GM11168 (cell line): ENCODE results near the gene ITGA1.
"Not testable (repeated sequence)": the region's sequence is repeated elsewhere in the genome, so short reads cannot be mapped to it uniquely, and the experiment has no call there.

ENCODE experiments used
- in situ Hi-C: fragments of 300-500 bp; cut with MboI; formaldehyde crosslinking; loops from one replicate; pipeline ENCODE4 v1.12.0; 2022; ENCODE audit warnings: low sequenced_read_pairs; ENCODE audit not compliant: unreplicated experiment

Gene ITGA1

GRCh38 chr5:52787600-52788504 lies at the start of gene ITGA1, which contains the start of gene PELO:
Gene ITGA1 (plus strand): TSS chr5:52787916. CDS start chr5:52788354, 438 bp downstream.
Gene PELO (plus strand): TSS chr5:52787916. CDS start chr5:52800395, 12,479 bp downstream.
- in situ Hi-C loops, result no loop called here

- in situ Hi-C loops, result no loop called here
Observed at GRCh38 chr5:52738095-52738506, 49.6 kb upstream of the ITGA1 start.

DNA sequence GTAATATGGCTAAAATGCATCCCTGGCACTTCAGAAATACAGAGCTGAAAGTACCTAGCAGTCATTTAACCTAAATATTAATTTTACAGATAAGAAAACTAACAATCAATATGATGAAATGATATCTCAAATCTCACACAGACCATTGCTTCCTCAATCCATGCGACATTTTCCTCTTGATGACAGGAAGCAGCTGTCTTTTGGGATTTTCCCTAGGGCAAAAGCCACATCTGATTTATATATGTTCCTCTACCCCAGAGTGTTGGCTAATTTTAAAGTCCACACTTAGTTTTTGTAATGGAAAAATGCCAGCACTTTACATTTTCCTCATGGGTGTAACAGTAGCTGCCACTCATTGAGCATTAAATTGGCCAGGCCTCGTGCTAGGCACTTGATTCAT lies 47.7 kb upstream of the ITGA1 start:
- in situ Hi-C loops, result no loop called here

DNA sequence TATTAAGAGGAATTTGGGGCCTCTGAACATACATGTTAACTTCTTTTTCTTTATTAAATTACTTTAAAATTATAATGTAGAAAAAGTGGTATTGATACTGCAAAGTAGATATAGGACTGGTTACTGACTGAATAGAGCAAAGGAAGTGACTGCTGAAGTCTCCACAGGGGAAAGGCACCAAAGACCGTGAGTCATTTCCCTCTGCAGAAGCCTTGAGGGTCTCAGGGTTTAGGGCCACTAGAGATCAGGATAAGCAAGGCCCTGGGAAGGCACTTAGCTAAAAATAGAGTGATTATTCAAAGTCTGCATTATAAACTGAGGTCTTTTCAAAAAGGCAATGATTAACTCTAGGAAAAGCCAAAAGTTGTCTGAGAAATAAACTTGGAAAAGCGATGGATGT lies 44.7 kb upstream of the ITGA1 start:
- in situ Hi-C loops, result no loop called here

GRCh38 chr5:52743529-52743928 lies 44.2 kb upstream of the ITGA1 start:
- in situ Hi-C loops, result no loop called here

DNA sequence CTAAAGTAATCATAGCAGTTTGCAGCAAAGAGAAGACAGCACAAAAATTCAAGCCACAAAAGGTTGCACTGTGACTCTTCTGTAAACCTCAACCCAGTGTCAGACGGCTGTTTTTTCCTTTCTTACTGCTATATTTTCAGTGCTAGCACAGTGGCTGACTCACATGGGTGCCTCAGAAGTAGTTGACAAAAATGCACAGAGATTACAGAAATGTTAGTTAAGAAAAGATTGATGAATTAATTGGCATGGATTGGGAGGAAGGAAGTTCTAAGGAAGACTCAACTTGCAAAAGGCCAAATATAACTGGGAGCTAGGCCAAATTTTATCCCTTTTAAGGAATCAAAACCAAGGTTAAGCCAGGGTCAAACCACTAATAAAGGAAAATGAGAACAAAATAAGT lies 43.7 kb upstream of the ITGA1 start:
- in situ Hi-C loops, result no loop called here

DNA sequence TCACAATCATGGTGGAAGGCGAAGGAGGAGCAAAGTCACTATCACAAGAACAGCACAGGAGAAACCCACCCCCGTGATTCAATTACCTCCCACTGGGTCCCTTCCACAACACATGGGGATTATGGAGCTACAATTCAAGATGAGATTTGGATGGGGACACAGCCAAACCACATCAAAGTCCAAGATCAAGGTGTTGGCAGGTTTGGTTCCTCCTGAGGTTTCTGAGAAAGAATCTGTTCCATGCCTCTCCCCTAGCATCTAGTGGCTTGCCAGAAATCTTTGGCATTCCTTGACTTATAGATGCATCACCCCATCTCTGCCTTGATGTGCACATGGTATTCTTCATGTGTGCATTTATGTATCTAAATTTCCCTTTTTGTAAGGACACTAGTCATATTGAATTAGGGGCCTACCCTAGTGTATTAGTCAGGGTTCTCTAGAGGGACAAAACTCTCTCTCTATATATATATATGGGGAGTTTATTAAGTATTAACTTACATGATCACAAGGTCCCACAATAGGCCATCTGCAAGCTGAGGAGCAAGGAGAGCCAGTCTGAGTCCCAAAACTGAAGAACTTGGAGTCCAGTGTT lies 42.8 kb upstream of the ITGA1 start:
- in situ Hi-C loops, result not testable (repeated sequence)

DNA sequence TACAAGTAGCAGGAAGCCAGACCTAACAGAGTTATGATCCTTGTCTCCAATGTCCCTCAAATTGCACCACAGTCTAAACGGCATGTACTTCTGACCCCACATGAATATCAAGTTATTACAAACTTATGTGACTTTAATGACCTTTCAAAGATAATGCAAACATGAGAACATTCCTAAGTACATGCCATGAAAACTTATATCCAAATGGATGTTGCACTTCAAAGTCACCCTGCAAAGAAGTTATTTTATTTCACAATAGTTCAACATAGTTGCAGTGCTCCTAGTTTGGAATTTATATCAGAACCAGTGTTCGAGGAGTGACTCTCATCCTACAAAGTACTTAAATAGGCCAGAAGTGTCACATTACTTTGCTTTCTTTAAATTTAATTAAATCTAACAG lies 41.2 kb upstream of the ITGA1 start:
- in situ Hi-C loops, result no loop called here

DNA sequence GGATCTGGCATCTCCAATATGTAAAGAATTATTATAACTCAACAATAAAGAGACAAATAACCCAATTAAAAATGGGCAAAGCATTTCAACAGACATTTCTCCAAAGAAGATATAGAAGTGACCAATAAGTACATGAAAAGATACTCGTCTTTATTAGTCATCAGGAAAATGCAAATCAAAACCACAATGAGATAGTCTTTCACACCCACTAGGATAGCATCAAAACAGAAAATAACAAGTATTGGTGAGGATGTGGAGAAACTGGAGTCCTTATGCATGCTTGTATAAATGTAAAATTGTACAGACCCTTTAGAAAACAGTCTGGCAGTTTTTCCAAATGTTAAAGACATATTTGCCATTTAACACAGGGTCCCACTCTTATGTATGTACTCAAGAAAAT lies 39.1 kb upstream of the ITGA1 start:
- in situ Hi-C loops, result no loop called here

- in situ Hi-C loops, result no loop called here
Observed at GRCh38 chr5:52749666-52750065, 38.0 kb upstream of the ITGA1 start.

DNA sequence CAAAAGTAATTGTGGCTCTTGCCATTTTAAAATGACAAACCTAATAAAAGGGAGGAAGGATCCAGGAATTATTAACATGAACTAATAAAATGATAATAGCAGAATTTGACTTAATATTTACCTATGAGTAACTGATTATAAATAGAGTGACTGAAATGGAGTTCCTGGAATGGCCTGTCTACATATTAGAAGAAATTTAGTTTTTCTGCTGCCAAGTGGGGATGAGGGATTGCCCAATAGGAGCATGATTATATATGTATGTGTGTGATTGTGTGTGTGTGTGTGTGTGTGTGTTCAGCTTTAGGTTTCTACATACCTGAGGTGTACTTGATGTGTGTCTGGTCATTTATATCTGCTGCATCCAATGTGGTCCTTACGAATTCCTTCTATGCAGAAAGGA lies 36.6 kb upstream of the ITGA1 start:
- in situ Hi-C loops, result no loop called here

GRCh38 chr5:52754051-52754450 lies 33.7 kb upstream of the ITGA1 start:
- in situ Hi-C loops, result no loop called here

DNA sequence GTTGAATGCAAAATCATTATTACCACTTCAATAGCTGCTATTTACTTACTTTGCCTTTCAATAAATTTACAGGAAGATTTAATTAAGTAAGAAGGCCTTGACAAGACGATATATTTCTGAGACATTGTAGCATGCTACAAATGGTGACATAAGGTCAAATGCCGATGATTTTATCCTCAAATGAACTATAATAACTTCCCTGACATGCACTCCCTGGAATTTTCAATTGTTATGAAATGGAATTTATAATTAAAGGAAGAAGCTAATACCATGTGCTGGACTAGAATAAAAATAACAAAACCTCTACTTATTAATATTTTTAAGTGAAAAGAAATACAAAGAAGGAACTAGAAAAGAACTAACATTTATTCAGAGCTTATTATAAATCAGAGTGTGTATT lies 30.2 kb upstream of the ITGA1 start:
- in situ Hi-C loops, result no loop called here

DNA sequence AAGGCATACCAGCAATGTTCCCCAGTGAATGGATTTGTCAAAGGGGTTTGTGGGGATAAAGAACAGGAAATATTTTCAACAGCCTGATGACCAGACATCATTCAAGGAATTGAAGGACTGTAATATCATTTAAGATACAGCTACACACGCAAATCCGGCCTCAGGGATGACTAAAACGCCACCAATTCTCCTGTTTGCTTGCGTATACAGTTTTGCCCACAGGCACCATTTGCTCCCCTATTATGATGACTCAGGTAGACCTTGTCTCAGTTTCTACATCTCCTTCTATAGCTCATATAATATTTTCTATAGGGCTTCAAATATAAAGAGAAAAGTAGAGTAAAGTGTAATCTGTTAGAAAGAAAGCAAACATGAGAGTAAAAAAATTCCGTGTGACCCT lies 29.7 kb upstream of the ITGA1 start:
- in situ Hi-C loops, result no loop called here

DNA sequence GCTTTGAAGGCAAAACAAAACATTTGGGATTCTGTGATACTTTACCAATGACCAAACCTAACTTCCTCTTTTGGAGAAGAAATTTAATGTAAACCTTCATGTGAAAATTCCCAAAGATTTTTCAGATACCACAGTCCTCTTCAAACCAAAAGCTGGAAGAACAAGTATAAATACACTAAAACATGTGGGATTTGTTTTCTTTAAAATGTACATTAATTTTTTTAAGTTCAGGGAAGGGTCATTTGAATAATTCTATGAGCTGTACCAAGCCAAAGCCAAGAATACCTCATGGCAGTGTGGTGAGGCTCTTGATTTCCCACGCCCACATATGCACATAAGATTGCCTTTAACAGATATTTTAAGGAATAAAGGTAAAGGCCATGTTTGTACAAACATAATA lies 28.4 kb upstream of the ITGA1 start:
- in situ Hi-C loops, result no loop called here

DNA sequence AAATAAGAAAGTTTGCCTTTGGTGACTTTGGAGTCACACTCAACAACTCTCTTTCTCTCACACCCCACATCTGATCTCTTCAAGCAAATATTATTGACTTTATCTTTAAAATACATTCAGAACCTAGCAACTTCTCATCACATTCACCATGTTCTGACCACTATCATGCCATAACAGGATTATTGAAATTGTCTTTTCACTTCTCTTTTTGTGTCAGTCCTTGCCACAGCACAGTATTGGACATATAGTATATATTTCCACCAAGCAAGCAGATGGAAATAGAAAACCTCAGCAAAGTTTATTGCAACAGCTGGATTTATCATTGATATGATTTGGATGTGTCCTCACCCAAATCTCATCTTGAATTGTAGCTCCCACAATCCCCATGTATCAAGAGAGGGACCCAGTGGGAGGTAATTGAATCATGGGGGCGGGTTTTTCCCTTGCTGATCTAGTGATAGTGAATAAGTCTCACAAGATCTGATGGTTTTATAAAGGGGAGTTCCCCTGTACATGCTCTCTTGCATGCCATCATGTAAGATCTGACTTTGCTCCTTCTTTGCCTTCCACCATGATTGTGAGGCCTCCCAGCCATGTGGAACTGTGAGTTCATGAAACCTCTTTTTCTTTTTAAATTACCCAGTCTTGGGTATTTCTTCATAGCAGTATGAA lies 26.9 kb upstream of the ITGA1 start:
- in situ Hi-C loops, result no loop called here

- in situ Hi-C loops, result no loop called here
Observed at GRCh38 chr5:52767217-52767743, 20.4 kb upstream of the ITGA1 start.

GRCh38 chr5:52767766-52768480 lies 19.8 kb upstream of the ITGA1 start:
- in situ Hi-C loops, result no loop called here

- in situ Hi-C loops, result no loop called here
Observed at GRCh38 chr5:52769061-52769460, 18.7 kb upstream of the ITGA1 start.

GRCh38 chr5:52770287-52770939 lies 17.3 kb upstream of the ITGA1 start:
- in situ Hi-C loops, result no loop called here
